GM21447 (cell line): ENCODE measurements around the gene CSNK1E.

Experiments
- ATAC-seq: cut with Tn5 transposase; IDR thresholded peaks from one replicate; pipeline ENCODE4 v1.9.1; 2021; ENCODE audit not compliant: unreplicated experiment

The CSNK1E gene

GRCh38 chr22:38308791-38309498 lies 8.3 kb downstream of the CSNK1E start:
- no peak for ATAC-seq

DNA sequence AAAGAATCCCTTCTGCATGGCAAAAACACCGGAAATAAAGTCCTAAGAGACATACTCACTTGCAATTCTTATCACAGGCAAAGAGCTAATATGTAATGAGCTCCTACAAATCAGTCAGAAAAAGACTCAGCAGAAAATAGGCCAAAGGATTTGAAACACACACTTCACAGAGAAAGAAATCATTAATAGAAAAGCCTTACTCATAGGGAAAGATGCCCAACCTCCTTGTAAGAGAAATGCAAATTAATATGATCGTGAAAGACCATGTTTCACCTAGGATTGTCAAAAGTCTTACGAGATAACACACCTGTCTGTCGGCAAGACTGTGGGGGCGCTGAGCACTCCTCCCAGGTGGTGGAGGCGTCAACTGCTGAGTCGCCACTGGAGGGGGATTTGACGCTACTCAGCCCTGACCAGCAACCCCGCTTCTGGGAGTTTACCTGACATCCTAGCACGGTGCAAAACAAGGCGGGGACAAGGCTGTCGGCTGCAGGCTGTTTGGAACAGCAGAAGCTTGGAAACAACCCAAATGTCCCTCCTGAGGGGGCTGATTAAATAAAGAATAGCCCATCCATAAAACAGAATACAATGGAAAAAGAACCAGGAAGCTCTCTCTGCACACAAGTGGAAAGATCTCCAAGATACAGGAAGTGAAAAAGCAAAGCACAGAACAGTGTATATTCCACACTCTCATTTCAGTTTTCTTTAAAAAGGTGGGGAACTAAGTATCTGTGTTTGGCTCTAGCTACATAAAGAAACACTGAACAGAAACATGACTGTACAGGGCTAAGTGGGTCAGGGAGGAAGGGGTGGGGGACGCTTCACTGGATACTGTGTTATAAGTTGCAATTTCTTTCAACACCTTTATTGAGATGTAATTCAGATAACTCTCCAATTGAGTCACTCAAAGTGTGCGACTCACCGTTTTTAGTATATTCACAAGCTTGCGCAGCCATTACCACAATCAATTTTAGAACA lies 11.5 kb downstream of the CSNK1E start:
- peak; percentile 62 for ATAC-seq

GRCh38 chr22:38304526-38304925 lies 12.7 kb downstream of the CSNK1E start:
- ATAC-seq, result no peak

DNA sequence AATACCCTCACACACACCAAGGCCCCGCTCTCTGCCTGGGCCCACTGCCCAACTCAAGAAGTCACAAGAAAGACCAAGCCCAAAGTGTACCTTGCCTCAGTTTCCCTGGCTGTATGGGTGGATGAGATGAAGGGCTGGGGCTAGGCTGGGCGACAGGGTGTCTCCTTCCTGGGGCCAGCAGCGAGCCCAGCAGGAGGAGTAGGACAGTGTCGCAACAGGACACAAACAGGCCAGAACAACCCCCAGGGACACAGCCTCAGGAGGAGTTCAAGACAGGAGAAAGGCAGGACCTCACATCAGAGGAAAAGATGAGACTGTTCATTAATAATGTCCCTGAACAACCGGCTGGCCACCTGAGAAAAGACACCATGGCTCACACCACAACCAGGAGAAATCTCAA lies 13.3 kb downstream of the CSNK1E start:
- no peak for ATAC-seq

- ATAC-seq, result no peak
Observed at GRCh38 chr22:38302906-38303305, 14.3 kb downstream of the CSNK1E start.

DNA sequence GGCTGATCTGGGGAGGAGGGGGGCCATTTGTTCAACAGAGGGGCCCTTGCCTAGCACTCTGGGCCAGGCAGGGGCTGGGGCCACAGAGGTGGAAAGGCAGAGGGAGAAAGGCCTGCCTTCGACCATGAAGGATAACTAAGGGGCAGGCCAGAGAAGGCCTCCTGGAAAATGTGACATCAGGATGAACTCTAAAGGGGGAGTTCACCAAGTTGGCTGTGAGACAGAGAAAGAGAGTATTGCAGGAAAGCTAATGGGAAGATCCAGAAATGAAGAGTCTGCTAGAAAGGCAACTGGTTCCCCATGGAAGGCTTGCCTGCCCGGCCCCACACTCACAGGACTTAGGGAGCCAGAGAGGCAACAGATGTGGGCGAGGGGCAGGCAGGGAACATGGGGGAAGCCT lies 16.3 kb downstream of the CSNK1E start:
- no peak for ATAC-seq

DNA sequence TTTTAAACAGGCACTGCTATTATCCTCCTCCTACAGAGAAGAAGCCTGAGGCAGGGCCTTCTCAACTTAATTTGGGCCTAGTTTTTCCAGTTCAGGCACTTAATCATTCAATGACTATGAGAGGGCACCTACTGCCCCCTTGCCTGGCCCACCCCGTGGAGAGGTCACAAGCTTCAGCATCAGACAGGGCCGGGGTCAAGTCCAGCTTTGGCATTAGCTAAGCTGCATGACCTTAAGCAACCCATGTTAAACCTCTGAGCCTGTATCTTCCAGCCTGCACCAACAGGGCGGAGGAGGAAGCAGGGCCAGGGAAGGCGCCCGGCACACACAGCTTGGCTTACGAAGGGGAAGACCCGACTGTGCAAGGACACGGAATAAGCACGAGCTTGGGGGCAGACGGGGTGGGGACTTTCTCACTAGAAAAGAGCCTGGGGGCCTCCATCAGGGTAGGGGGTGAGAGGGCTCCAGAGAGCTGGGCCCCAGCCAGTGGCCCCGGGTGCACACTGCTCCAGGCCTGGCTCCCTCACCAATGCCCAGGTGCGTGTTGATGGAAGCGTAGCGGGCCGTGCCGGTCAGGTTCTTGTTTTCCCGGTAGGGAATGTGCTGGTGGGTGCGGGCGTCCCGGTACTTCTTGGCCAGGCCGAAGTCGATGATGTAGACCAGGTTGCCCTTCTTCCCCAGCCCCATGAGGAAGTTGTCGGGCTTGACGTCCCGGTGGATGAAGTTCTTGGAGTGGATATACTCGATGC lies 16.9 kb downstream of the CSNK1E start:
- ATAC-seq, result no peak

GRCh38 chr22:38299770-38300102 lies 17.5 kb downstream of the CSNK1E start:
- no peak for ATAC-seq

DNA sequence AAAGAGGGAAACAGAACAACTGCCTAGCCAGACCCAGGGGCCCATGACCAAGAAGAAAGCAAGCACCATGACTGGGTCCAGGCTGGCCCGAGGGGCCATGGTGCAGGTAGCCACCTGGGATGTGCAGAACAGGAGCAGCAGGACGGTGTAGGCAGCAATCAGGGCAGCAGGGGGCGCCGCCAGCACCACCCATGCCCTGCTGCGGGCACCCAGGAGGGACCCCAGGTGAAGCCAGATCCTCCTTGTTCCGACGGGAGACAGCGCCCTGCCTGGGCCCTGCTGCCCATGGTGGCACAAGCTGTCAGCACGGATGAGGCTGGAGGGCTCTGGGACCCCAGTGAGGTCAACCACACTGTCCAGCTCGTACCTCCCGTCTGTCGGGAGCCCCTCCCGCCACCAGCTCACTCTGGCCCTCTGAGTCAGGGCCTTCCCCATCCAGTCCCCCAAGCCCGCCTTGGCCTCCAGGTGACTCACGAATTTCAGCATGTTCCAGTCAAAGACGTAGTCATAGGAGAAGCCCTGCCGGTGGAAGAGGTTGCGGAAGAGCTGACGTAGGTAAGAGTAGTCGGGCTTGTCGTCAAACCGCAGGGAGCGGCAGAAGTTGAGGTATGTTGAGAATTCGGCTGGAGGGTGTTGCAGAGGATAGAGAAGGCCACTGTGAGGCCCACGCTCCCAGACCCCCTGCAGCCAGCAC lies 18.8 kb downstream of the CSNK1E start:
- no peak for ATAC-seq

- ATAC-seq, result no peak
Observed at GRCh38 chr22:38296372-38296771, 20.9 kb downstream of the CSNK1E start.

DNA sequence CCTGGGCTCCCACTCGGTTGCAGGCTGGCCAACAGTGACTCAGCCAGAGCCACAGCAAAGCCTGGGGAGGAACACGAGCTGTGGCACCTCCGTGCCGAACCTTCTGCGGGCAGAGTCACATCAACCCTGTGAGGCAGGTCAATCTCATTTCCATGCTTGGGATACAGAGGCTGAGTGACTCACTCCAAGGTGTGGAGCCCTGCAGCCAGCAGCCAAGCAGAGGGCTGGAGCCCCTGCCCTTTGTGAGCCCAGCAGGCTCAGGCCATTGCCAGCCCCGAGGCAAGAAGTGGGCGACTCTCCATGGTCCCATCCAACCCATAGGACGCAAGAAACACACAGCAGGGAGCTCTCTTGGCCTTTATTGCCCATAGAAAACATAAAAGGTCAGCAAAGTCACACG lies 21.4 kb downstream of the CSNK1E start:
- ATAC-seq, result no peak

- ATAC-seq, result no peak
Observed at GRCh38 chr22:38295339-38295738, 21.9 kb downstream of the CSNK1E start.

GRCh38 chr22:38294193-38294592 lies 23.0 kb downstream of the CSNK1E start:
- ATAC-seq, result no peak

- no peak for ATAC-seq
Observed at GRCh38 chr22:38292694-38293093, 24.5 kb downstream of the CSNK1E start.

GRCh38 chr22:38291201-38291777 lies 25.9 kb downstream of the CSNK1E start:
- no peak for ATAC-seq

GRCh38 chr22:38290347-38290746 lies 26.9 kb downstream of the CSNK1E start:
- ATAC-seq, result no peak

DNA sequence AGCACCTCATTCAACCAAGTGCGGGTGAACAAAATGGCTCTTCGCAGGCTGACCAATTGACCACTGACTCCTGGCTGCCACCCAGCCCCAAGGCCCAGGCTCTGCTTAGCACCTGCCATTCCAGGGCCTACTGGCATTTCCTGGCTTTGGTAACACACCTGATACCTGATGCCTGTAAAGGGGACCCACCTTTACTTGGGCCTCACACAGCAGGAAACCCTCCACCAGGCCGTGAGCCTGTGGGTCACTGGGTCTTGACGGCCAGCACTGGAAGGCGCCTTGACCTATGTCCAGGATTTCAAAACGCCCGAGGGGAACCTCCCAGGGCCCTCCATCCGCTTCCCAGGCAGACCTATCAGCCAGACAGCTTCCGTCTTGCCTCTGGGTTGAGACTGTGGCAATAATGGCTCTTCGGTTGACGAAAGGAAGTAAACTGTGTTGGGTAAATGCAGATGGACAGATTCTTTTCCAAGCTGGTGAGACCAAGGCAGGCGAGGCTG lies 27.6 kb downstream of the CSNK1E start:
- ATAC-seq, result no peak

DNA sequence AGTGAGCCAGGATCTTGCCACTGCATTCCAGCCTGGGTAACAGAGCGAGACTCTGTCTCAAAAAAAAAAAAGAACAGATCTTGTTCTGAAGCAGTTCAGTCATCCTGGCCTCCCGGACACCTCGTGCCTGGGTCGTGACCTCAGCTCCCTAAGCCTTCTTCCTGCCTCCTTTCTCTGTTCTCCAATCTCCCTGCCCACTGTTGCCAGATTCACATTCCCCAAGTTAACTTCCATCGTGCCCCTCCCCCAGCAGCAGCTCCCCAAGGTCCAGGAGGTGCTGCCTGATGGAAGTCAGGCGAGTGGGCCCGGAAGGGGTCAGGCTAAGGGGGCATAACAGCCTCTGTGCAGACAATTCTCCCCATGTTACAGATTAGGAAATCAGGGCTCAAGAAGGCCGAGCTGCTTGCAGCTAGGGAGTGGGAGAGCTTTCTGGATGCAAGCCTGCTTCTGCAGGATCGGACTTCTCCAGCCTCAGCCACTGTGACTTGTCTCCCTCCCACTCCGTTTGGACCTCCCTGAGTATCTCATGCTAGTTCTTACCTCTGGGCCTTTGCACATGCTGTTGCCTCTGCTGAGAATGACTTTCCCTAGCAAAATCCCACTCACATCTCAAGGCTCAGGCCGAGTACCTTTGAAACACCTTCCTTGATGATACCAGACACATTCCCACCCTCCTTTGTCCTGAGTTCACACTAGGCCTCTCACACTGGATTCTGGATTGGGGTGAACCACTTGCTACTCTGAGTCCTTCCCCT lies 30.1 kb downstream of the CSNK1E start:
- no peak for ATAC-seq

- ATAC-seq, result no peak
Observed at GRCh38 chr22:38285018-38285417, 32.2 kb downstream of the CSNK1E start.

- ATAC-seq, result no peak
Observed at GRCh38 chr22:38284042-38284402, 33.2 kb downstream of the CSNK1E start.
